ENCODE measurements around the gene ARHGAP10. TPM values are rescaled to one million over a fixed set of nuclear protein-coding genes. Genes with fewer than 3 reads are reported as not detected.
A peak's percentile ranks its signal among the peaks of the same experiment; 100 is the strongest.

ARHGAP10 gene
- total RNA-seq, 1 donor from 2014 or later = 1.7 TPM

GRCh38 chr4:147957446-147957845, 225.6 kb downstream of the ARHGAP10 start:
- DNase-seq = no peak

DNA sequence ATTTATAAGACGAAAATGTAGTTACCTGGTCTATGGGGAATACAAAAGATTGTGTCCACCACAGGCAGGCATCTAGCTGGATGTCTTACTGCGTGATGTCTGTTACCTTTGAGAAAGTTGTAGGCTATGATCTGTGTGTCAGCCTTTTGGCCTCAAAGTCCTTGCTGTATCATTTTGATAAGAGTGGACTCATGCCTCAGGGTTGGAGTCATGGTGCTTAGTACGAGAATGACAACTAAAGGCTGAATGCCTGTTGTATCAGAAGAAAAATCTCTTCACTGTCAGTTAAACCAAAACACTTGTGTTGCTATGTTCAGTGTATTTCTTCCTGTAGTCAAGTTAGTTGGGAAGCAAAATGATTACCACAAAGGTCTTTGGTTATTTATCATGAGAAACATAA, 226.2 kb downstream of the ARHGAP10 start:
- no peak for DNase-seq

DNA sequence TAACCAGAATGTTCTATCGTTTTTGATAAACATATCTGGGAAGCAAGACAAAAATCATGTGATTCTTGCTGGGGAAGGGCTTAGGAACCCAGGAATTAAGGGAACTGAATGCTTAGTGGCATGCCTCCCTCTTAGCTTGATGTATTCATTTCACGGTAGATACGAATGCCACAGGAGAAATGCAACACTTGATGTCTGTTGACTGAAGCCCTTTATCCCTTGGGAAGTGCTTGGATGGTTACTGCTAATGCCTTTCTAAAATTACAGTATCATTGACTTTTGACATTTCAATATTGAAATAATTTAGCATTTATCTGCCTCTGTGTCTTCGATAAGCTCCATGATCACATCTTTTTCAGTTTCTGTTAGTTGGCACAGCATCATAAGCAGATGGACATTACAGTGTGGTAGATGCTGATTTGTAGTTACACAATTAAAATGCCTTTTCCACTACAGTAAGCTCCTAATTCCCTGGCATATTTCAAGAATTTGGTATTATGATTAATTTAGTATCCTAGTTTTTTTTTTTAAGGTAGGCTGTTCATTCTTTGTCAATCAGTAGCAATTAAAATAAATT, 226.7 kb downstream of the ARHGAP10 start:
- DNase-seq = no peak

- DNase-seq = no peak
These were observed 229.1 kb downstream of the ARHGAP10 start for GRCh38 chr4:147960971-147961370.

GRCh38 chr4:147963839-147964238, 232.0 kb downstream of the ARHGAP10 start:
- no peak for DNase-seq

- DNase-seq = no peak
These were observed 232.5 kb downstream of the ARHGAP10 start for GRCh38 chr4:147964266-147964880.

GRCh38 chr4:147965056-147965455, 233.2 kb downstream of the ARHGAP10 start:
- no peak for DNase-seq

GRCh38 chr4:147965873-147966272, 234.0 kb downstream of the ARHGAP10 start:
- DNase-seq = no peak

DNA sequence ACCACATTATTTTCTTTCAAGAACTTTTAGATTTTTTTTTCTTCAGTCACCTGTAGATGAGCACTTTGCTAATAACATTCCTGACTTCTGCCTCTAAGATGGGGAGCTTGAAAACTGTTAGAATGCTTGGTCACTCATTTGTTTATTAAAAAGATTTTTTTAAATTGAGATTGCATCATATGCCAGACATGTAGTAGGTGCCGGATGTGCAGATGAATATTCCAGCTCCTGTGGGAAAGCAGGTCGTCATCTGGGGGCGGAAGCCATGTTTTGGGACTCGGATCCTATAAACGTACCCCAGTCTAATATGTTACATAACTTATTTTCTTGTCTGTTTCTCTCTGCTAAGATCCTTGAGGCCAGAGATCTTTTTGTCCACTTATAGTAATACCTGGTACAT, 236.8 kb downstream of the ARHGAP10 start:
- DNase-seq = no peak

DNA sequence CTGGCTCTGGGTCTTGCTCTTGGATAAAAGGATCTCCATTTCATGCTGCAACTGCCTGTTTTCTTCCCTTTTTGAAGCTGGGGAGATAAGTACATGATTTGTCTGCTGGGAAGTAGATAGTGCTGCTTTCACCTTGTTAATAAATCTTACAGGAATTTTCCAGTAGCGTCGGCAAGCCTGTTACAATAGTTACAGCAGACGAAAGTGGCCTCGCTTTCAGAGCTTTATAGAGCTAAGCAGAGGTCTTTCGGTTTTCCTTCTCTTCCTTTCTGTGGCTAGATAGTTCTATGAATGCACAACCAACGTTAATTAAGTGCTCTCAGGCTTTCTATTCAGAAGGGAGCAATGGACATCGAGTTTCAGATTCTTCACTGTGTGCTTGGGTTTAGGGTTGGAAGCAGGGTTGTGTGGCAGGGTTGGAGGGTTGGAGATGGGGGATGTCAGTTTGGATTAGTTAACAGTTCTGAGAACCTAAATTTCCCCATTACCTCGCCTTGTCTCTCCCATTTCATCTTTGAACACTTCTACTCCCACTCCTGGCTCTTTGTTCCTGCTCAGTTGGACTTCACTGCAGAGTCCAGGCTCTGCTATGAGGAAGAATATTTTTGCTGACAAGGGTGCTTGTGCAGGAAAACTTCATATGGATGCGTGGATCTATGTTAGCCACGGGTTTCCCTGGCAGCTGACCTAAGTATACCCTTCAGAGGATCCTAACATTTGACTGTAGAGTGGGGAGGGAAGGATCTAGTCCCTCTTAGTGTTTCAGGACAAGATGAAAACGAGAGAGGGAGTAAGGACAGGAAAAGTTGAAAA, 237.9 kb downstream of the ARHGAP10 start:
- no peak for DNase-seq

DNA sequence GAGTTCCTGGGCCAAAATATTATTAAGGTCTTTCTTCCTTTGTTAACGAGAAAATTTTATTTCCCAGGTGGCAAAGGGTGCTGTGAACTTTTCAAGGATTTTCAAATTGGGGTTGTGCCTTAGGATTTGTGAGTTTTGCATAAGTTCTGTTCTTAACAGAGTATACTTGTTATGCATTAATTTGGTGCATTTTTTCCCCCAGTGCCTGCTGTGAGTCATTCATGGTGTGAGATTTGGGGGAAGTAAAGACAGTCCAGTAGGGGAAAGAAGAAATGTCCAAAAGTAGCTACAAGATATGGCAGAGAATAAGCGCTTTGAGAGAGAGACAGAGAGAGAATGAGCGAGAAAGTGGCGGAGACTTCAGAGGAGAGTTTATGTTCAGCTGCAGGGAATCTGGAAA, 239.2 kb downstream of the ARHGAP10 start:
- DNase-seq = no peak

- DNase-seq = no peak
These were observed 243.4 kb downstream of the ARHGAP10 start for GRCh38 chr4:147975325-147975724.

DNA sequence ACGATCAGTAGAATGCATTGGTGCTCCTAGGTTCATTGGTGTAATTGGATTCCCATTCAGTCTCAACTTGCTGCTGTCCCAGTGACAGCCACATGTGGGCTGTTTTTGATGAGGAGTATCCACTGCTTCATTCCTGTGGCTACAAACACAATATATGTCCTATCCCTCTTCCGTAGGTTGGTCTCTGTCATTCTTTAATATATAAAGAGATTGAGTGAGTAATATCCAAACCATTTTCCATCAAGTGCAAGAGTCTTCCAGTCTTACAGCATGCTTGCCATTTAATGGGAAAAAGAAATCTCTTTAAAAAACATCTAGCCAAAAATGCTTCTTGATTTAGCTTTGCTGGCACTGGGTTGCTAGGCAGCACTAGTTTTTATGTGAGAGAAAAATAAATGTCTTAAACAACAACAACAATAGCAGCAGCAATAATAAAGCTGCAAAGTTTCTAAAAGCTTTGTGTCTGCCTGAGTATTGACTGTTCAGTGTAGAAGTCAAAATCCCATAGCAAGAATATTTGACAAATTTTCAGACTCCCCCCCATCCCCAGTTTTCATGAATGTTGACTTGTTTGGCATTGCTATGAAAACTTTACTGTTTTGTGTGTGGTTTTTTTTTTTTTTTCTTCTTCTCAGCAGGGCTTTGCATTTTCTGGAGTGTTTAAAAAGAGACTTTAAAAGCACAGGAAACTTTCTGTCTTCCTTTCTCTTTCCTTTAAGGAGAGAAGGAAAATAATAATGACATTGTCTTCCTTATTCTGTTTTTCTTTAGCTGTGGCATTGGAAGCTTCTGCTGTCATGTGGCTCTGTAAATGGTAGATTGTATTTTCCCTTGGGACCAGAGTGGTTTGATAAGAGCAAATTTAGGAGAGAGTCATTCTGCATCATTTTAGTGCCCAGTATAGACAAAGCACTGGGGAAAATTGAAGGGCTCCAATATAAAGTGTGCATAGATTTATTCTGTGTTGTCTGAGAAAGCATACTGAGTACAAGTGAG, 244.3 kb downstream of the ARHGAP10 start:
- DNase-seq = no peak

- DNase-seq = no peak
These were observed 248.7 kb downstream of the ARHGAP10 start for GRCh38 chr4:147980586-147980985.

DNA sequence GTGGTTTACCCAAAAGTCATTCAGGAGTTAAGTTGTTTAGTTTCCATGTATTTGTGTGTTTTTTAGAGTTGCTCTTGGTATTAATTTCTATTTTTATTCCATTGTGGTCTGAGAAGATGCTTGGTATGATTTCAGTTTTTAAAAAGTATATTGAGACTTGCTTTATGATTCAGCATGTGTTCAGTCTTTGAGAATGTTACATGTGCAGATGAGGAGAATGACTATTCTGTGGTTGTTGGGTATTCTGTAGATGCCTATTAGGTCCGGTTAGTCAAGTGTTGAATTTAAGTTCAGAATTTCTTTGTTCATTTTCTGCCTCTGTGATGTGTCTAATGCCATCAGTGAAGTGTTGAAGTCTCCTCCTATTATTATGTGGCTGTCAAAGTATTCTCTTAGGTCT, 249.4 kb downstream of the ARHGAP10 start:
- DNase-seq = no peak

DNA sequence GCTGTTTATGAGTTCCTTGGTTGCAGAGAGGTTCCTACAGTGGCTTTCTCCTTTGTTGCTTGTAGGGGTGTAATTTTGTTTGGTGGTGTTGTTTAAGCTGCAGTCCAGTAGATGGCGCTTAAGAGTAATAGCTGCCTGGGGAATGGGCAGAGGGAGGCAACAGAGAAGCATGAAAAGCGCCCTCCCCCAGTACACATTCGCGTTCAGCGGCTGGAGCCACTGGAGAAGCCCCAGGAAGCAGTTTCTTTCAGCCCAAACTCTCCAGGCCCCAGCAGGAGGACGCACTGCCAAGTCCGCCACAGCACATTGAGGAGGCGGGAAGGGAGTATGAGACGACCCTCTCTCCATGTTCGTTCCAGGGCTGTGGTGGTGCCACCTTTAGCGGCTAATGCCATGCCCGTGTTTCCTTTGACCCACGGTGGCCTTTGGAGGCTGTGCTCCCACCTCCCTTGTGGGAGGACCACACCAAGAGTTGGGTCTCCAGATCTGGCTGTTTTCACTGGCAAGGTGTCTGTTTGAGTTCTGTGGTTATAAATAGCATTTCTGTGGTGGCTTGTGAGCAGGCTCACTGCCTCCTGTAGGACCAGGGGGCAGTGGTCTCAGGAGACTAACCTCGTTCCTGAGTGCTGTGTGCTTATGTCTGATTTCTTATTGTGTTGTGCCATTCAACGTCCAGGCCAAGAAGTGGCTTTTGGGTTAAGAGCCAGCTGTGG, 252.3 kb downstream of the ARHGAP10 start:
- peak; percentile 12 for DNase-seq

- DNase-seq = no peak
These were observed 252.9 kb downstream of the ARHGAP10 start for GRCh38 chr4:147984778-147985138.

GRCh38 chr4:147985376-147985775, 253.5 kb downstream of the ARHGAP10 start:
- no peak for DNase-seq

DNA sequence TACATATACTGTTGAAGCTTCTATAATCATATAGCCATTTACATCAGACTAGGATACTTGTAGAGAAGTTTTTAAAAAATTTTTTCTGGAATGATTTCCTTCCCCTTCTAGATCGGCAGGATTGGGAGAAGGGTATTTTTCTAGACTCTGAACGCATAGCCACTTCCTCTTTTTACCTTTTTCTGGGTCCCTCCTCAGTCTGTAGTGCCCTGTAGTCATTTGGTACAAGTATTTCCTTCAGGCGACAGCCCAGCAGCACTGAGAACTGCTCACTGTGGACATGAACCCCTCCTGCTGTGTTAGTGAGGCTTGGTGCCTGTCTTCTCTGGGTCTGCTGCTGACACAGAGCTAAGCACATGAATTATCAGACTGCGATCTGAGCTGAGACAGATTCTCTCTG, 255.4 kb downstream of the ARHGAP10 start:
- DNase-seq = no peak

GRCh38 chr4:147991543-147992283, 259.8 kb downstream of the ARHGAP10 start:
- no peak for DNase-seq

DNA sequence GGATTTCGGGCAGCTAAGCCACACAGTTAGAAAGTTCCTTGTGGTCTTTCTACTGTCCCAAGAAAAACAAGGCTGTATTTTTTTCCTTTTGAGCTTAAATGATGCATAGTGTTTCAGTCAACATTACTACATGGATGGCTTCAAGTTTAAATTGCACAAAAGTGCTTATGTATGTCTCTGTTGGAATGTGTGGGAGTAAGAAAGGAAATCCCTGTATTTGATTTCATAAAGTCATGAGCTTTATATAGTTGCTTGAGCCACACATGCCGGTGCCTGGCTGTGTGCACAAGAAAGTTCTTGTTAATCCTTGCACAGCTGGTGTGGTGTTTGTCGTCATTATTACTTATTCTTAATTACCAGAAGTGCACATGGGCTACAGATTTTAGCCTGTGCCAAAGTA, 262.2 kb downstream of the ARHGAP10 start:
- no peak for DNase-seq

All from occipital lobe (tissue), 2 donors.